CD4-positive, alpha-beta T cell (primary cell): ENCODE data around the gene CLPSL1. TPM values are rescaled to one million over a fixed set of nuclear protein-coding genes. Genes with fewer than 3 reads are reported as not detected.

Experiments used
- ATAC-seq: fragments of 200-7000 bp; cut with Tn5 transposase; one replicate; pipeline ENCODE4 v1.10.0; 2022; ENCODE audit warnings: mild to moderate bottlenecking; ENCODE audit not compliant: poor library complexity
- CTCF ChIA-PET: fragments of 350-600 bp; sonication (Branson Sonifier 250); formaldehyde crosslinking; loops from one replicate; lab custom pipeline; 2021; ENCODE audit warnings: antibody characterized with exemption, inconsistent platforms; lab: Charles Lee
- POLR2A ChIA-PET: fragments of 350-600 bp; sonication (Branson Sonifier 250); formaldehyde crosslinking; loops from one replicate; lab custom pipeline; 2021; ENCODE audit warnings: antibody characterized with exemption, inconsistent platforms; lab: Charles Lee
- DNase-seq, 14 experiments: peaks; one replicate each; pipeline ENCODE4 v3.0.0-alpha.2; 2013 to 2020; ENCODE audit warnings: mixed read lengths in 2 of 14
- H3K27ac ChIP-seq, 2 donors: one replicate each; pipeline versions ENCODE4 v1.5.1 to v1.7.0; 2013; ENCODE audit warnings: low read length in 2 of 2, low read depth in 1 of 2, mild to moderate bottlenecking in 1 of 2
- H3K27me3 ChIP-seq, 2 experiments: 1 replicate in 1 of 2; 2 replicates in 1 of 2; pipeline versions ENCODE4 v1.6.1 to v1.7.0; 2013; ENCODE audit warnings: low read length in 2 of 2, control low read depth in 1 of 2, mild to moderate bottlenecking in 1 of 2, moderate library complexity in 1 of 2; ENCODE audit not compliant: insufficient read depth in 2 of 2, control insufficient read depth in 1 of 2
- H3K36me3 ChIP-seq: one replicate; pipeline ENCODE4 v1.6.1; 2013; ENCODE audit warnings: low read length, control low read depth; ENCODE audit not compliant: insufficient read depth
- H3K4me1 ChIP-seq: one replicate; pipeline ENCODE4 v1.6.1; 2013; ENCODE audit warnings: low read length, control low read depth; ENCODE audit not compliant: insufficient read depth
- H3K4me3 ChIP-seq: one replicate; pipeline ENCODE4 v1.5.1; 2013; ENCODE audit warnings: mild to moderate bottlenecking, low read length, moderate library complexity
- H3K9me3 ChIP-seq, 2 experiments: 1 replicate in 1 of 2; 2 replicates in 1 of 2; pipeline versions ENCODE4 v1.6.1 to v1.7.0; 2013; ENCODE audit warnings: low read length in 2 of 2, mild to moderate bottlenecking in 2 of 2, control low read depth in 1 of 2, moderate library complexity in 1 of 2; ENCODE audit not compliant: control insufficient read depth in 1 of 2, insufficient read depth in 1 of 2
- H3K27ac Mint-ChIP-seq: one replicate; pipeline ENCODE4 v1.8.0; 2020; ENCODE audit warnings: mixed read lengths
- H3K27me3 Mint-ChIP-seq: one replicate; pipeline ENCODE4 v1.8.0; 2021; ENCODE audit warnings: mixed read lengths
- H3K36me3 Mint-ChIP-seq: one replicate; pipeline ENCODE4 v1.8.0; 2021; ENCODE audit warnings: low read depth, mixed read lengths
- H3K4me1 Mint-ChIP-seq: one replicate; pipeline ENCODE4 v1.8.0; 2021; ENCODE audit warnings: low read depth, mixed read lengths
- H3K4me3 Mint-ChIP-seq: one replicate; pipeline ENCODE4 v1.8.0; 2020; ENCODE audit warnings: mild to moderate bottlenecking, mixed read lengths
- H3K9me3 Mint-ChIP-seq: one replicate; pipeline ENCODE4 v1.8.0; 2020; ENCODE audit warnings: mixed read lengths
- CTCF ChIP-seq: fragments of 200-600 bp; IDR thresholded peaks from one replicate; pipeline ENCODE4 v1.8.0; 2022; ENCODE audit warnings: antibody characterized with exemption, mild to moderate bottlenecking
- intact Hi-C, 2 experiments: fragments of 100-400 bp; cut with DNase I in 1 of 2; cut with micrococcal nuclease in 1 of 2; formaldehyde crosslinking; loops; one replicate each; pipeline versions ENCODE4 v1.15.1 to v1.9.0; 2023 to 2025; cut with DNase I, micrococcal nuclease
- total RNA-seq, 174 experiments: library from RNA in 2 of 174; stranded (reverse) in 2 of 174; gene quantifications; one replicate each; pipeline ENCODE4 v1.2.3 and lab custom pipeline; 2021 to 2026

CLPSL1 gene
- total RNA-seq, 2 experiments from 2014 or later = not detected

- no peak overlapping the region for H3K4me3 Mint-ChIP-seq
- Histone ChIP-seq H3K27me3 (no peaks in the 10 kb centered on the region), H3K4me1 (no peaks in the 10 kb centered on the region), H3K27ac (no peak overlapping the region), H3K4me3 (no peak overlapping the region), H3K36me3 (no peaks in the 10 kb centered on the region), H3K9me3 (peaks cover 0 to 3% of the 10 kb centered on the region in 2 experiments)
- no peak for ATAC-seq
- no peak for DNase-seq
- no peaks in the 10 kb centered on the region for H3K4me1 Mint-ChIP-seq
- H3K9me3 Mint-ChIP-seq = no peaks in the 10 kb centered on the region
- no peak for TF ChIP-seq CTCF
- intact Hi-C loops = no loop called here
- ChIA-PET CTCF (no interaction called here), POLR2A (no interaction called here)
- peaks cover 13% of the 10 kb centered on the region for H3K27me3 Mint-ChIP-seq
- no peaks in the 10 kb centered on the region for H3K36me3 Mint-ChIP-seq
- no peak overlapping the region for H3K27ac Mint-ChIP-seq
Observed at GRCh38 chr6:35796236-35796635, 15.4 kb downstream of the CLPSL1 start.

GRCh38 chr6:35797837-35798526 lies 17.2 kb downstream of the CLPSL1 start:
- Histone ChIP-seq H3K27me3 (no peaks in the 10 kb centered on the region), H3K9me3 (peaks cover 0 to 3% of the 10 kb centered on the region in 2 experiments), H3K36me3 (no peaks in the 10 kb centered on the region), H3K27ac (no peak overlapping the region), H3K4me1 (no peaks in the 10 kb centered on the region), H3K4me3 (no peak overlapping the region)
- H3K9me3 Mint-ChIP-seq = no peaks in the 10 kb centered on the region
- ChIA-PET POLR2A (no interaction called here), CTCF (no interaction called here)
- no peaks in the 10 kb centered on the region for H3K36me3 Mint-ChIP-seq
- peaks cover 7% of the 10 kb centered on the region for H3K27me3 Mint-ChIP-seq
- H3K4me1 Mint-ChIP-seq = no peaks in the 10 kb centered on the region
- intact Hi-C loops = loop anchor here (1.0 kb wide), 1 partner anchor 11 kb away; no protein-coding TSS in a partner anchor
- H3K4me3 Mint-ChIP-seq = no peak overlapping the region
- DNase-seq (no peak), ATAC-seq (no peak)
- no peak for TF ChIP-seq CTCF
- no peak overlapping the region for H3K27ac Mint-ChIP-seq

- peaks cover 7% of the 10 kb centered on the region for H3K27me3 Mint-ChIP-seq
- H3K27ac Mint-ChIP-seq = no peak overlapping the region
- ChIA-PET CTCF (no interaction called here), POLR2A (no interaction called here)
- no peaks in the 10 kb centered on the region for H3K36me3 ChIP-seq
- H3K4me1 ChIP-seq = no peaks in the 10 kb centered on the region
- H3K4me3 ChIP-seq = no peak overlapping the region
- H3K27me3 ChIP-seq = no peaks in the 10 kb centered on the region
- no peak overlapping the region for H3K4me3 Mint-ChIP-seq
- H3K9me3 ChIP-seq = peaks cover 0 to 3% of the 10 kb centered on the region in 2 experiments
- TF ChIP-seq CTCF = no peak
- no peaks in the 10 kb centered on the region for H3K4me1 Mint-ChIP-seq
- no peaks in the 10 kb centered on the region for H3K36me3 Mint-ChIP-seq
- no peak for ATAC-seq
- no peak overlapping the region for H3K27ac ChIP-seq
- no peak for DNase-seq
- intact Hi-C loops = loop anchor here (1.0 kb wide), 1 partner anchor 11 kb away; no protein-coding TSS in a partner anchor
- H3K9me3 Mint-ChIP-seq = no peaks in the 10 kb centered on the region
Observed at GRCh38 chr6:35798706-35799105, 17.9 kb downstream of the CLPSL1 start.
